Hematopoietic multipotent progenitor cell treated with erythropoietin and hydrocortisone succinate and interleukin-3 and kit ligand, for 6 days (in vitro differentiated cells): Measurements from ENCODE around the gene NDUFC2.
"Not testable (repeated sequence)": the region's sequence is repeated elsewhere in the genome, so short reads cannot be mapped to it uniquely, and the experiment has no call there.

Source experiments
- DNase-seq: peaks from one replicate; pipeline ENCODE4 v3.0.0-alpha.2; 2015

Gene NDUFC2

DNA sequence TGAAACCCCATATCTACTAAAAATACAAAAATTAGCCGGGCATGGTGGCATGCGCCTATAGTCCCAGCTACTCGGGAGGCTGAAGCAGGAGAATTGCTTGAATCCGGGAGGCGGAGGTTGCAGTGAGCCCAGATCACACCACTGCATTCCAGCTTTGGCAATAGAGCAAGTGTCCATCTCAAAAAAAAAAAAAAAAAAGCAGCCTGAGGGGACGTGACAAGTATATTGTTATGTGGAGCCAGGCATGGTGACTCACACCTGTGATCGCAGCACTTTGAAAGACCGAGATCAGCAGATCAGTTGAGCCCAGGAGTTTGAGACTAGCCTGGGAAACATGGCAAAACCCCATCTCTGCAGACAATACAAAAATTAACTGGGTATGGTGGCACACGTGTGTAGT lies 51.2 kb downstream of the NDUFC2 start:
- DNase-seq = not testable (repeated sequence)

DNA sequence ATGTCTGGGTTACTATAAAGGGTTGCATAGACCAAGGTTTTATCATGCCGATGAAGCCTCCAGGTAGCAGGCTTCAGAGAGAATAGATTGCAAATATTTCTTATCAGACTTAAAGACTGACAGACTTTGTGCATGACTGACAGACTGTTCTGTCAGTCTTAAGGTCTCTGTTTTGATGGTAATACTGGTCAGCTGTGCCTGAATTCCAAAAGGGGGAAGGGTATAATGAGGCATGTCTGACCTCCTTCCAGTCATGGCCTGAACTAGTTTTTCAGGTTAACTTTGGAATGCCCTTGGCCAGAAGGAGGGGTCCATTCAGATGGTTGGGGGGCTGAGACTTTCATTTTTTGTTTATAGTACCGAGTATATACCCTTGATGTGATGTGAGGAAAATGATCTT lies 51.9 kb downstream of the NDUFC2 start:
- DNase-seq = no peak

DNA sequence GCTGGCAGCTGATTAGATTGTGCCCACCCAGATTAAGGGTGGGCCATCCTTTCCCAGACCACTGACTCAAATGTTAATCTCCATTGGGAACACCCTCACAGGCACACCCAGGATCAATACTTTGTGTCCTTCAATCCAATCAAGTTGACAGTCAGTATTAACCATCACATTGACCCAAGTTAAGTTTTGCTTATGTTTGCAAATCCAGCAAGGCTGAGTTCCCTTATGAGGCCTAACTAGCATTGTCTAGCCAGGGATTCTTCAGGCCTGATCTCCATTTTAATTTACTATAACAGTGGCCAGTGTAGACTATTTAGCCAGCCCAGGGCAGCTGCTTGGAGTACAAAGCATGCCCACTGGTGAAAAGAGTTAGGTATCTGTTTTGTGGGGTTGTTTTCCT lies 54.3 kb downstream of the NDUFC2 start:
- no peak for DNase-seq

DNA sequence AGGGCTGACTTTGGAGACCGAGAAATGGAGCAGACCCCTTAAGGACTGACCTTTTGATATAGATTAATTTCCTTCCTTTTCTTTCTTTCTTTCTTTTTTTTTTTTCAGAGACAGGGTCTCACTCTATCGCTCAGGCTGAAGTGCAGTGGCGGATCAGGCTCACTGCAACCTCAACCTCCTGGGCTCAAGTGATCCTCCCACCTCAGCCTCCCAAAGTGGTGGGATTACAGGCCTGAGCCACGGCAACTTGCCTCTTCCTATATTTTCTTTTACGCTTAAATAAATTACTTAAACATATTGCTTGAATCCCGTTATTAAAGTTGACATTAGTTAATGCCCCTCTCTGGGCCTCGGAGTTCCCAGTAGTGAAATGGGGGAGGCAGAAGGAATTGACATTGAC lies 56.2 kb downstream of the NDUFC2 start:
- no peak for DNase-seq

DNA sequence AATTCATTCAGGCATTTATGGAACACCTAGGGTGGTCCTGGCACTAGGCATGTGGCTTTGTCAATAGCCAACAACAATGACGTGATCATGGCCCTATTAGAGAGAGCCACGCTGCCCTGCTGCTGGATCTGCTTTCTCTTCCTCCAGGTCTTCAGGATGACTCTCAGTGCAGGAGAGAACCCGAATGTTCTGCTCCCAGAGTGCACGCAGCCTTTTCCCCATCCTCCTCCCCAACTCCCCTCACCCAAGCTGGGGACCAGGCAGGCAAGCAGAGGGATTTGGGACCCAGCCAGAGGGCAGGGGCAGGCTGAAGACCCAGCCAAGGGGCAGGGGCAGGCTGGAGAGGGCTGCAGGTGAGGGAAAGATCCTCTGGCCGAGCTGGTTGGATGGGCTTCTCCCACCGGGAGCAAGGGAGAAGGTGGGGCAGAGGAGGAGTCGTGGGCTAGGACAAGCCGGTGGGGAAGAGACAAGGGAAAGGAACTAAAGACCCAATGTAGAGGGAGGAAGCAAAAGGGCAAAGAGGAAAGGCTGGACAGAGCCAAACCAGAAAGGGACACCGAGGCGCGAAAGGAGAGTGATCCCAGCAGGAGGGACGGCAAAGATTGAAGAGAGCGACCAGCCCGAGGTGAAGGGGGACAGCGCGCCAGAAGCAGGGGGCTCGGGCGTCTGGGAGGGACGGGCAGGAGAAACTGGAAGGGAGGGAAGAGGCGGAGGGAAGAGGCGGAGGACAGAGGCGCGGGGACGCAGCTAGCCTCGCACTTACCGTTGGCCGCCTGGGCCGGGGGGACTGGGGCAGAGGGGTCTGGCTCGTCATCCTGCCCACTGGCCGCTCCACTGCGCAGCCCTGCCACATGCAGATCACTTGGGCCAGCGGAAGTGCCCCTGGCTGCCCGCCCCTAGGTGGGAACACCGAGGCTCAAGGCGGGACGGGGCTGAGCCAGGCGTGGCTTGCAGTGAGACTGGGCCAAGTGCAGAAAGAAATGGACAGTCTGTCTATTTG lies 57.0 kb downstream of the NDUFC2 start, which contains the start of gene KCTD14:
TSS of gene KCTD14 (minus strand) at position 880 of the 1,000 bp plus-strand sequence. CDS start at position 853, 27 bp downstream.
- no peak for DNase-seq

DNA sequence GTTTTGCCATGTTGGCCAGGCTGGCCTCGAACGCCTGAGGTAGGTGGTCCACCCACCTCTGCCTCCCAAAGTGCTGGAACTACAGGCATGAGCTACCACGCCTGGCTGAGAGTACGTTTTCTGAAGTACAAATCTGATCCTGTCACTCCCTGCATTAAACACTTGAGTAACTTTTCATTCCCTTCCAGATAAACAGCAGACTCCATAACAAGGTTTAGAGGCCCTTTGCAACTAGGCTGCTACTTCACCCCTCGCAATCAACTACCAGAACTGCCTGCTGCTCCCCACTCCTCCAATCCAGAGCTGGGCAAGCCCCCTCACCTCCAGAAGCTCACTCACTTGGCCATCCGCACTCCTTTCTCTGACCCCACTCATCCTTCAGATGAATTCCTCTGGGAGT lies 58.1 kb downstream of the NDUFC2 start:
- DNase-seq = no peak

DNA sequence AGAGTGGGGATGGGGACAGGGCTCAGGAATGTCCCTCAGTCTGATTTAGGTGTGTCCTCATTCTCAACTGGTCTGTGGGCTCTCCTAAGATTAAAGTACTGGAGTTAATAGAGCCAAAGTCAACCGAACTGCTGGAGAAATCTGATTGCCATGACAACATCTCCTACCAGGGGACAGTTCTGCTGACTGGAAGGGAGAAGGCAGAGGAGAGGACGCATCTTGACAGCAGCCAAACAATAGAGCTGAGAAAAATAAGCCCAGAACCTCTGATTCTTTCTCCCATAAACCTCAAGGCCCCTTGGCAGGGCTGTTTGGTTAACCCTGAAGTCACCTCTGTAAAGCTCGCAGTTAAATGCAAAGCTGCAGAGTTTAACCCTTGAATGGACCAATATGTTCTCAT lies 59.4 kb downstream of the NDUFC2 start:
- DNase-seq = no peak

DNA sequence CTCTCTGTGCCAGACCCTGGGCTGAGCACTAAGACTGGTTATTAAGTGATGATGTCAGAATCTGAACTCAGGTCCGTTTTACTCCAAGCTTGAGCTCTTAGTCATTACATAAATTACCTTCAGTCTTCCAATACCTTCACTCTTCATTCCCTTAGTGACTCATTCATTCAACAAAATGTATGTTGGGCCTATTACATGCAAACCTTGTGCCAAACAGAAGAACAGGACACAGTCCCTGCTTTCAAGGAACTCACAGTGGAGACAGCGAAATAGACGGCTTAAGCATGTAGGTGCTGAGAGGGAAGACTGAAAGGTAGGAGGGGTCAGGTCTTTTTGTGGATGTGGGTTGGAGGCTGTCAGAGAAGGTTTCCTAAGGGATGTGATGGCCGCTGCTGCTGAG lies 59.9 kb downstream of the NDUFC2 start:
- DNase-seq = no peak
